Colonic mucosa (tissue), 4 donors: ENCODE results near the gene LAMTOR1. TPM values are rescaled to one million over a fixed set of nuclear protein-coding genes. Genes with fewer than 3 reads are reported as not detected.

Source experiments
- DNase-seq: peaks from one replicate; pipeline ENCODE4 v3.0.0-alpha.2; 2020
- H3K27ac ChIP-seq: fragments of 200-600 bp; one replicate; pipeline ENCODE4 v1.8.0; 2021
- H3K27me3 ChIP-seq: fragments of 200-600 bp; one replicate; pipeline ENCODE4 v1.8.0; 2021
- H3K36me3 ChIP-seq: fragments of 200-600 bp; one replicate; pipeline ENCODE4 v1.8.0; 2021
- H3K4me1 ChIP-seq: fragments of 200-600 bp; one replicate; pipeline ENCODE4 v1.8.0; 2021; ENCODE audit warnings: mild to moderate bottlenecking
- H3K4me3 ChIP-seq: fragments of 200-600 bp; one replicate; pipeline ENCODE4 v1.8.0; 2021
- H3K9ac ChIP-seq, 2 donors: one replicate each; pipeline ENCODE4 v1.7.0; 2013; ENCODE audit warnings: control low read depth in 2 of 2, low read depth in 2 of 2, low read length in 2 of 2
- H3K9me3 ChIP-seq: fragments of 200-600 bp; one replicate; pipeline ENCODE4 v1.8.0; 2021
- intact Hi-C: fragments of 100-400 bp; cut with DNase I; formaldehyde crosslinking; loops from one replicate; pipeline ENCODE4 v1.14.1; 2022
- total RNA-seq, 2 donors: library from RNA; stranded (reverse); fragmentation: NEBNext Ultra II Directional in 1 of 2; extraction: Animal tissue kit (Norgen Biotek cat#: 25700) in 1 of 2; gene quantifications; one replicate each; pipeline ENCODE4 v1.2.1, GENCODE V29; 2021
- TF ChIP-seq, protein P1 (sequence below): fragments of 200-600 bp; IDR thresholded peaks from one replicate; pipeline ENCODE4 v1.8.0; 2022; ENCODE audit warnings: antibody characterized with exemption, mild to moderate bottlenecking
- donor health status: healthy.
- donor health status: DM: no; HTN: no; CAD: no.
- donor health status: DM: no; HTN: no; CAD: no.

The LAMTOR1 gene
- total RNA-seq, 2 donors from 2014 or later: 84.9 to 93.4 TPM

DNA sequence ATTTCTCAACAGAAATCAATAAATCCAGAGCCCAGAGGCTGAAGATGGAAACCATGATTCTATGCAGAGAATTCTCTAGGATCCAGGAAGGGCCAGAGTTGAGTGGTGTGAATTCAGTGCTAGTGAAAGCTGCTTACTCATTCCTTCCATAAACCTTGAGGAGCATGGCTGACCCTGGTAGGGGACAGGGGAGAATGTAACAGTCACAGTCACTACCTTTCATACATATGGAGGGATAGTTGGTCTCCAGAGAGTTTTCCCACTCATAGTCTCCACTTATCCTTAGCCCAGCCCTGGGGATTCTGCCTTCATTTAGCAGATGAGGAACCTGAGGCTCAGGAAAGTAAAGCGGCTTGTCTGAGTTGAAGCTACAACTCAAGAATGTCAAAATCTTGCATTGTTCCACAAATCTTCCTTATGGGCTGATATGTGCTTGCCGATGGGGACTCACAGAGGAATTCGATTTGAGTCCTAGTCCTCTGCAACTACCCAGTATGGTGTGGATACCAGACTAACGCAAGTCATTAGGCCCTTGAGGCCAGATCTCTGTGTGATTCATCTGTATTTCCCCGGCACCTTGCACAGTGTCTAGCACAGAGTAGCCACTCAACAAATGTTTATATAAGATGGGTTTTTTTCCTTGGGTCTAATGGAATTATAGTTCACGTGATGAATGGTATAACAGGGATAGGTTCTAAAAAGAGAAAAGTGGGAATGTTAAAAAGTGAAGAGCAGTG is 13.1 kb upstream of the LAMTOR1 start:
- DNase-seq: no peak
- Histone ChIP-seq H3K9me3 (no peaks in the 10 kb centered on the region), H3K4me3 (no peak overlapping the region), H3K9ac (no peak overlapping the region), H3K27me3 (no peaks in the 10 kb centered on the region), H3K27ac (no peak overlapping the region), H3K4me1 (peaks cover 4% of the 10 kb centered on the region), H3K36me3 (no peaks in the 10 kb centered on the region)
- intact Hi-C loops: no loop called here
- TF ChIP-seq, protein P1, sequence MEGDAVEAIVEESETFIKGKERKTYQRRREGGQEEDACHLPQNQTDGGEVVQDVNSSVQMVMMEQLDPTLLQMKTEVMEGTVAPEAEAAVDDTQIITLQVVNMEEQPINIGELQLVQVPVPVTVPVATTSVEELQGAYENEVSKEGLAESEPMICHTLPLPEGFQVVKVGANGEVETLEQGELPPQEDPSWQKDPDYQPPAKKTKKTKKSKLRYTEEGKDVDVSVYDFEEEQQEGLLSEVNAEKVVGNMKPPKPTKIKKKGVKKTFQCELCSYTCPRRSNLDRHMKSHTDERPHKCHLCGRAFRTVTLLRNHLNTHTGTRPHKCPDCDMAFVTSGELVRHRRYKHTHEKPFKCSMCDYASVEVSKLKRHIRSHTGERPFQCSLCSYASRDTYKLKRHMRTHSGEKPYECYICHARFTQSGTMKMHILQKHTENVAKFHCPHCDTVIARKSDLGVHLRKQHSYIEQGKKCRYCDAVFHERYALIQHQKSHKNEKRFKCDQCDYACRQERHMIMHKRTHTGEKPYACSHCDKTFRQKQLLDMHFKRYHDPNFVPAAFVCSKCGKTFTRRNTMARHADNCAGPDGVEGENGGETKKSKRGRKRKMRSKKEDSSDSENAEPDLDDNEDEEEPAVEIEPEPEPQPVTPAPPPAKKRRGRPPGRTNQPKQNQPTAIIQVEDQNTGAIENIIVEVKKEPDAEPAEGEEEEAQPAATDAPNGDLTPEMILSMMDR: no peak

DNA sequence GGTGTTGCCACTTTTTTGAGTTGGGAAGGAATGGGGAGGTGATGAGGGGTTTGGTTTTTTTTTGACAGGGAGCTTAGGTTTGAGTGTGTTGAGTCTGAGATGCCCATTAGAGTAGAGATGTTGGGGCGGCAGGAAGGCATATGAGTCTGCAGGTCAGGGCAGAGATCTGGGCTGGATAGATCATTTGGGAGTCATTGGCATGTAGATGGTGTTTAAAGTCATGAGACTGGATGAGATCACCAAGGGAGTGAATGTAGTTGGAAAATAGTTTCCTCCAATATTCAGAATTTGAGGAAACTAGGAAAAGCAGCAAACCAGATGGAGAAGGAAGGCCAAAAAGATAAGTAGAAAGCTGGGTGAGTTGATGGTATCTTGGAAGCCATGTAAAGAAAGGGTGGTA is 11.5 kb upstream of the LAMTOR1 start:
- H3K4me1 ChIP-seq: peaks cover 4% of the 10 kb centered on the region
- intact Hi-C loops: no loop called here
- no peak overlapping the region for H3K9ac ChIP-seq
- no peak overlapping the region for H3K27ac ChIP-seq
- H3K36me3 ChIP-seq: no peaks in the 10 kb centered on the region
- TF ChIP-seq, protein P1: no peak
- no peaks in the 10 kb centered on the region for H3K27me3 ChIP-seq
- no peak for DNase-seq
- no peak overlapping the region for H3K4me3 ChIP-seq
- no peaks in the 10 kb centered on the region for H3K9me3 ChIP-seq

DNA sequence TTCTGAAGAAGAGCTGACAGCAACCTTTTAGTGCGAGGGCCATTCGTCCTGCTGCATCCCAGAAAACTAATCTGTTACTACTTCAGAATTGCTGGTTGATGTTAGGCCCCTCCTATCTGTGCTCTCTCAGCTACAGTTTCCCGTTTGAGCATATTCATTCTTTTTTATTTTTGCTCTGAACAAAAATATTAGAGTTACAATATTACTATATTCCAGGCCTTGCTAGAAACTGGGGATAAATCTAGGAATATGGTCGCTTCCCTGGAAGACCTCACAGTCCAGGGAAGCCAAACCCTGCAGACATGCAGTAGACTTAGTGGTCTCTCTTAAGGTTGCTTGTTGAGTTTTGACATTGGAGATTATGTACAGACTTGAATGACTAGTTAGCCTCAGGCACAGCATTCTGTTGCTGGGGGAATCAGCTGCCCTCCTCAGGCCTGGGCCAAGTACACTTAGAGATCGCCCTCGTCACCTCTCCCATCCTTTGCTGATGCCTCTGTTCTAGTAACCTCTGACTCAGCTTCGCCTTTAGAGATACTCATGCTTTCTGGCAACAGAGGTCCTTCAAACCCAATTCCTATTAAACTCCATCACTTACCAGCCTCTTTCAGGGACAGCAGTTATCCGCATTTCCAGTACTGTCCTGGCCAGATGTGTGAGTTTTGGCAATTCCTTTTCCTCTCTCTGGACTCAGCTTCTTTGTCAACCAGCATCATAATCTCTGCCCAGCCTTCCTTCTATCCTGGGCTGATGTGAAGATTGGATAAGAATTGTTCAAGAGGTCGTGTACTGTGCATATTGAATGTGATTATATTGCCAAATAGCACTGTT is 10.1 kb upstream of the LAMTOR1 start:
- H3K36me3 ChIP-seq: no peaks in the 10 kb centered on the region
- H3K9ac ChIP-seq: peak overlapping the region; percentile 57 to 83
- H3K4me3 ChIP-seq: peak overlapping the region; percentile 37
- H3K27ac ChIP-seq: peak overlapping the region; percentile 96
- intact Hi-C loops: no loop called here
- TF ChIP-seq, protein P1: no peak
- no peaks in the 10 kb centered on the region for H3K27me3 ChIP-seq
- H3K4me1 ChIP-seq: peaks cover 4% of the 10 kb centered on the region
- no peak for DNase-seq
- no peaks in the 10 kb centered on the region for H3K9me3 ChIP-seq

DNA sequence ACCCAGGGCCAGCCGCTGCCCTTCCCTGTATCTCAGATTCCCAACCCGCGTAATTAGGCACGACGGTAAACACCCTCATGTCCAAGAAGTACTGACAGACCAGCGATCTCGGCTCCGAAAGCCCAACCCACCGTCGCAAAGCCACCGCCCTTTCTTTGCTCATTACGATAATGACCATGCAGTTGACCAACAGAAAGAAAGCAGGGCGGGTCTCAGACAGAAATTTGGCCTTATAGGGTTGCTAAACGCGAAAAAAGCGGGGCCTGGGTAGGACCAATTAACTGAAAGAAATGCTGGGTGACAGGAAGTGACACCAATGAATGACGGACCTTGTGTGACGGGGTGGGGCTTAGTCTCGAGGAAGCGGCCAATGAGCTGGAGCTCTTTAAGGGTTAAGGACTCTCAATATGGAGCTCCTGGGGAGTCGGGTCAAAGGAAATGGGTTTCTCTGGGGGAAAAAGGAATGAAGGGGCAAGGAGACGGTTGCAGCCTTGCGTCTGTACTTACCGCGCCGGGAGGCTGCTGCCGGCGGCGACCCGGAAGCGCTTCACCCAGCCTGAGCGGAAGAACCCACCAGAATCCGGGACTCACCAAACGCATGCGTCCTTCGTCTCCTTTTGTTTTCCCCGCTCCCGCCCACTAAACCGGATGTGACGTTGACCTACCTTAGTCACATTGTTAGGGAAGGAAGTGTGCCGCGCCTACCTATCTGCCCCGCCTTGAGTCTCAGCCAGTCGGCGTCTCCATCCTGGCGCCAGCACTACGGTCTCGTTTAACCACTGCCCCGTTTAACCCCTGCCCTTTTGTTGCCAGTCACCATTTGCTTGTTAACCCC is 9.3 kb upstream of the LAMTOR1 start, which contains the start of gene ANAPC15:
Gene ANAPC15, minus strand, starts transcription at position 553 of the 835 bp plus-strand sequence. CDS start 1,419 bp downstream, outside the sequence.
- peak within 1 kb of the TSS; percentile 96 for H3K27ac ChIP-seq
- H3K4me1 ChIP-seq: peaks cover 4% of the 10 kb centered on the region
- no peaks in the 10 kb centered on the region for H3K27me3 ChIP-seq
- TF ChIP-seq, protein P1: no peak
- no peaks in the 10 kb centered on the region for H3K9me3 ChIP-seq
- peak; percentile 99 for DNase-seq
- intact Hi-C loops: no loop called here
- peak within 1 kb of the TSS; percentile 37 for H3K4me3 ChIP-seq
- H3K36me3 ChIP-seq: no peaks in the 10 kb centered on the region
- peak within 1 kb of the TSS; percentile 63 to 89 for H3K9ac ChIP-seq
